Measurements from ENCODE around the gene PYROXD2.

- no peak for TF ChIP-seq CTCF (IDR thresholded peaks at IDR 0.05; ENCODE audit: poor library complexity, severe bottlenecking)
- no peak for TF ChIP-seq EZH2 (IDR thresholded peaks at IDR 0.05; ENCODE audit: borderline replicate concordance, insufficient read depth, low read length, poor library complexity, severe bottlenecking)
- TF ChIP-seq MXI1 (conservative IDR thresholded peaks at IDR 0.05; ENCODE audit: poor library complexity, severe bottlenecking): no peak
- no peak for TF ChIP-seq TAF1 (IDR thresholded peaks at IDR 0.05; ENCODE audit: low read depth)
- TF ChIP-seq POLR2AphosphoS5 (IDR thresholded peaks at IDR 0.05): no peak
- no peak for TF ChIP-seq RAD21 (conservative IDR thresholded peaks at IDR 0.05)
Observed at GRCh38 chr10:98424295-98425254, 9.6 kb upstream of the PYROXD2 start.

All from neural cell (in vitro differentiated cells).